ENCODE results near the gene CMTM6.
A peak's percentile ranks its signal among the peaks of the same experiment; 100 is the strongest.
"Not testable (repeated sequence)": the region's sequence is repeated elsewhere in the genome, so short reads cannot be mapped to it uniquely, and the experiment has no call there.

The CMTM6 gene

DNA sequence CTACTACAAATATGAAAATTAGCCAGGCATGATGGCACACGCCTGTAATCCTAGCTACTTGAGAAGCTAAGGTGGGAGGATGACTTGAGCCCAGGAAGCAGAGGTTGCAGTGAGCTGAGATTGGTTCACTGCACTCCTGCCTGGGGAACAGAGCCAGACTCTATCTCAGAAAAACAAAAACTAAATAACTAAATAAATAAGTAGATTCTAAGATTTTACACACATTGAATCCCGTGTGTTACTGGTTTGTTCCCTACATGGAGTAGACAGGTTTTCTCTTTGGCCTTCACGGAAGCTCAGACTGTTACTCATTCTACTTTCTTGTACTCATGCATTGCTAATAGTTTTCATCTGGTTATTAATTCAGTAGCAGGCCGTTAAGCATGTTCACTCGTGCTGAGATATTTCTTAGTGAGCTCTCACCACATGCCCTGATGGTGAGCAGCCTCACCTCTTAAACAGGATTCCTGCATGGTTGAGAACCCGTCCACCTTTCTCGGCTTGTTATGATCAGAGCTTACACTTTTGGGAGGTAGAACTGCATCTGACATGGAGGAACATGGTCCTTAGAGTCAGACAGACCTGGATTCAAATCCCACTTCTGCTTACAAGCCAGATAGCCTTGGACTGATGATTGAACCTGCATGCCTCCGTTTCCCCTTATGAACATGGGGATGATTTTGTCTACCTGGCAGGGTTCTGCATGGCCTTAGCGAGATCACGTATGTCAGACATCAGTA lies 61.9 kb downstream of the CMTM6 start:
- DNase-seq: peak; percentile 17

GRCh38 chr3:32439421-32439820 lies 63.2 kb downstream of the CMTM6 start:
- not testable (repeated sequence) for DNase-seq

GRCh38 chr3:32438596-32439344 lies 63.9 kb downstream of the CMTM6 start:
- no peak for DNase-seq

DNA sequence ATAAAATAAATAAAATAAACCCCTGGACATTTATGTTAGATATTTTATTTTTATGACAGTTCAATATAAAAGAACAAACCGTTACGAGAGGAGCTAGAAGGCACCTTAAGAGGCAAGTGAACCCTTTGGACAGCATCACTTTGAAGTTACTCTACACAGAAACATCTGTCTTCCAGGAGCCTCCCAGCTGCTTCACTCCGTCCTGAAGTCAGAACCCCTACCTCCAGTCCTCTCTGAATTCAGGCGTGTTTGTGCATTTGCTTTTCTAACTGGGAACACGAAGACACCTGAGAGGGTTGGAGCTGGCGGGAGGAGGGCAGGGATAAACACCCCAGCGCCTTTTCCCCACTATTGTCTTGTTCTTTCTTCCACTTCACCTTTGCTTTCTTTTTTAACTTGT lies 64.8 kb downstream of the CMTM6 start:
- no peak for DNase-seq

- no peak for DNase-seq
Measured at GRCh38 chr3:32436816-32437189, 65.8 kb downstream of the CMTM6 start.

- DNase-seq: no peak
Measured at GRCh38 chr3:32435911-32436815, 66.5 kb downstream of the CMTM6 start.

DNA sequence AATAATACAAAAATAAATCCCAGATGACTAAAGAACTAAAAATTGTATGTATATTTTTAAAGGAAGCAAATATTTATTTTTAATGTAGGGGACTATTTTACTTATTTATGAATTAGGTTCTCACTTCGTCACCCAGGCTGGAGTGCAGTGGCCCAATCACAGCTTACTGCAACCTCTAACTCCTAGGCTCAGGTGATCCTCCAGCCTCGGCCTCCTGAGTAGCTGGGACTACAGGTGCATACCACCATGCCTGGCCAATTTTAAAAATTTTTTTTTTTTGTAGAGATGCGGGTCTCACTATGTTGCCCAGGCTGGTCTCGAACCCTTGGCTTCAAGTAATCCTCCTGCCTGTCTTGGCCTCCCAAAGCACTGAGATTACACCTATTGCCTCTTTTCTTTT lies 68.4 kb downstream of the CMTM6 start:
- no peak for DNase-seq

DNA sequence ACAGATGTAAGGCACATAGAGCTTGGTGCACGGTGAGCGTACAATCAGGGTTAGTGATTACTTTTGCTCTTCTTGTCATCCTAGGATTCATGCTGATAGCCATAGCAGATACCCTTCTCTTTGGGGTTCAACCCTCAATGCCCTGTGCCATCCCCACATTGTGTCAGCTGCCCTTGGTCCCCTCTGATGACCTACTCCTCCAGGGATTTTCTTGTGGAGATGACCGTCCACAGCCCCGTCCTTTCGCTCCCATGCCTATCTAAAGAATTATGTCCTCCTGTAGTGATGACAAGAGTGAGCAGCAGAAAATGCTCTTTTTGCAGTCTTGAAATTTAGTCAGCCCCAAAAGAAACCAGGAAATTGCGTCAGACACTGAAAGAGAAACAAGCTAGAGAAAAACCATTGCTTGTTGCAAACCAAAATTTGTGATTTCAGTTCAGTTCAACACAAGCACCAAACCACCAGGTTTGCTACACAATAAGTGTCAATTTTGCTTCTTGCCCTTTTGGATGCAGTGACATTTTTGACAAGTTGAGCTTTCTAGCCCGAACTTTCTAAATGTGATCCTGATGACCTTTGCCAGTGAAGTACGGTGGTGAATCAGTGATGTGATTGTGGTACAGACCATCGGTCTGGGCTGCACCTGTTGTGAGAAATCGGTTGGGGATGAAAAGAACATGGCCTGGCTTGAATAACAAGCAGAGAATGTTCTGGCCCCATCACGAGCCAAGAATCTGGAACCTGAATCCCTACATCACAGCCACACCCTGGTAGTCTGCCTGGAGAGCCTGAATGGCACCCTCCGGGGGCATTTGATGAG lies 69.7 kb downstream of the CMTM6 start:
- DNase-seq: no peak

DNA sequence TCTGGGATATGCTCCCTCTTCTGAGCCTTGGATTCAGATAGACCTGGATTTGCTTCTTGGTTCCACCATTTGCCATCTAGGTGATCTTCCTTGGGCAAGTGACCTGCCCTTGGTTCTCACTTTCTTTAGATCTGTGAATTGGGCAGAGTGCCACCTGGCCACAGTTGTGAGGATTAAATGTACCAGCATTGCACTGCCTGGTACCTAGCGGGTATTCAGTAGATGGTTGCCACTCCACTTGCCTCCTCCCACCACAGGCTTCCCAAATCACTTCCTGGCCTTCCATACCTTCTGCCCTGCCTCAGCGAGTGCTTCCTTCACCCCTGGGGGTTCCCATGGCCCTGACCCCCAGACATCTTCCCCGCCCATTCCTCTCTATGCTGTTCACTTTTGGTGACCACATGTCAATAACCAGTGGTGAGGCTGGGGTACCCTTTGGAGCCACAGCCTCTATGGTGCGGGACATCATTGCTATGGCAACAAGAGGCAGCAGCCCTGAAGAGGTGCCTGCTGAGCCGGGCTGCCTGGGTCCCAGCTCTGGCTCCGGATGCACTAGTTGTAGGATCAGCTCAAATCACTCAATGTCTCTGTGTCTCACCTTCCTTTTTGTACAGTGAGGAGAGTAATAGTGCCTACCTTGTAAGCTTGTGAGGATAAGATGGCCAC lies 70.5 kb downstream of the CMTM6 start:
- no peak for DNase-seq

DNA sequence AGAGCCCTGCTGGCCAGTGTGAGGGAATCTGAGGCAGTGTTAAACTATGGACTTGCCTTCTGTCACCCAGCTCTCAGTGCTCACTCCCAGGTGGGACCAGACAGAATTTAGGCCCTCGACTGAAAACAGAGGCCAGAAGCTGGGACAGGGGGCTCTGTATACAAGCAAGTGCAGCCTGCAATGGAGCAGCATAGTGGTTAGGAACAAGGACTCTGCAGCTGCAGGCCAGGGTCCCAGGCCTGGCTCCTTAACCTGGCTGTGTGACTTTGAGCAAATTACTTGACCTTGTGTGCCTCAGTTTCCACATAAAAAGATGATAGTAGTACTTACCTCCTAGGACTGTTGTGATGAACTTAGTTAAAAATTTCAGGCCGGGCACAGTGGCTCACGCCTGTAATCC lies 71.2 kb downstream of the CMTM6 start:
- DNase-seq: no peak
